Spleen (tissue), 11 donors: ENCODE results near the gene POFUT1. TPM values are rescaled to one million over a fixed set of nuclear protein-coding genes. Genes with fewer than 3 reads are reported as not detected.
"Not testable (repeated sequence)": the region's sequence is repeated elsewhere in the genome, so short reads cannot be mapped to it uniquely, and the experiment has no call there.

ENCODE experiments used
- DNase-seq: peaks from one replicate; pipeline ENCODE4 v3.0.0-alpha.2; 2020
- H3K27ac ChIP-seq, 8 donors: fragments of 200-600 bp; sonication (generic) in 7 of 8; 1 replicate in 4 of 8; 2 replicates in 4 of 8; pipeline versions ENCODE4 v1.5.0 to v1.8.0; 2016 to 2021; ENCODE audit warnings: inconsistent platforms in 4 of 8, mild to moderate bottlenecking in 4 of 8, moderate library complexity in 1 of 8
- H3K27me3 ChIP-seq, 7 donors: fragments of 200-600 bp; sonication (generic) in 6 of 7; replicated peaks in 1 of 7; 1 replicate in 4 of 7; 2 replicates in 3 of 7; pipeline versions ENCODE4 v1.5.0 to v1.8.0; 2016 to 2021; ENCODE audit warnings: inconsistent platforms in 3 of 7, mild to moderate bottlenecking in 1 of 7
- H3K36me3 ChIP-seq, 6 donors: fragments of 200-600 bp; sonication (generic) in 5 of 6; 1 replicate in 4 of 6; 2 replicates in 2 of 6; pipeline versions ENCODE4 v1.5.0 to v1.8.0; 2016 to 2021; ENCODE audit warnings: inconsistent platforms in 2 of 6
- H3K4me1 ChIP-seq, 6 donors: fragments of 200-600 bp; sonication (generic) in 5 of 6; 1 replicate in 3 of 6; 2 replicates in 3 of 6; pipeline versions ENCODE4 v1.5.0 to v1.8.0; 2016 to 2021; ENCODE audit warnings: inconsistent platforms in 3 of 6
- H3K4me3 ChIP-seq, 8 donors: fragments of 200-600 bp; sonication (generic) in 7 of 8; 1 replicate in 4 of 8; 2 replicates in 4 of 8; pipeline versions ENCODE4 v1.5.0 to v1.8.0; 2016 to 2021; ENCODE audit warnings: inconsistent platforms in 4 of 8, mild to moderate bottlenecking in 4 of 8, moderate library complexity in 2 of 8
- H3K9me3 ChIP-seq, 8 donors: fragments of 200-600 bp; sonication (generic) in 7 of 8; 1 replicate in 4 of 8; 2 replicates in 4 of 8; pipeline versions ENCODE4 v1.5.0 to v1.8.0; 2016 to 2021; ENCODE audit warnings: inconsistent platforms in 4 of 8
- POLR2A ChIP-seq, 3 donors: fragments of 450-650 bp; IDR thresholded peaks; one replicate each; pipeline ENCODE4 v1.5.1; 2017; ENCODE audit warnings: antibody characterized with exemption in 3 of 3, mild to moderate bottlenecking in 1 of 3
- POLR2AphosphoS5 ChIP-seq, 3 donors: sonication (generic); formaldehyde crosslinking; IDR thresholded peaks; one replicate each; pipeline ENCODE4 v1.5.1; 2017; ENCODE audit warnings: antibody characterized with exemption in 3 of 3
- WGBS, 5 donors: extraction: QIAGEN DNeasy Blood & Tissue Kit in 3 of 5; methylation state at CpG; one replicate each; pipeline versions ENCODE4 v1.1.5 to v1.1.7; 2013 to 2018; 5-methylcytosine and 5-hydroxymethylcytosine counted together
- intact Hi-C: fragments of 100-400 bp; cut with DNase I; formaldehyde crosslinking; loops from one replicate; pipeline ENCODE4 v1.15.0; 2023; ENCODE audit warnings: low total_unique reads
- polyA plus RNA-seq, 3 donors: library from polyadenylated mRNA; stranded (reverse); fragments of 200-250 nt; gene quantifications; one replicate each; pipeline ENCODE4 v1.2.1, GENCODE V29; 2013
- total RNA-seq, 7 donors: library from RNA; depleted of rRNA in 3 of 7; stranded (reverse); fragments of >200 nt in 3 of 7; fragmentation: NEBNext Ultra II Directional in 4 of 7; extraction: Animal tissue kit (Norgen Biotek cat#: 25700) in 4 of 7; gene quantifications; one replicate each; pipeline versions ENCODE4 v1.1.0 to v1.2.1, GENCODE V29; 2016 to 2021
- TF ChIP-seq, protein P1 (sequence below), 11 experiments: fragments of 200-600 bp in 7 of 11; fragments of 450-650 bp in 4 of 11; sonication (generic) in 4 of 11; IDR thresholded peaks in 8 of 11; conservative IDR thresholded peaks in 3 of 11; 1 replicate in 7 of 11; 2 replicates in 4 of 11; pipeline versions ENCODE4 v1.4.0 to v1.8.0; 2016 to 2021; ENCODE audit warnings: antibody characterized with exemption in 11 of 11, inconsistent platforms in 4 of 11, mild to moderate bottlenecking in 1 of 11
- donor health status: healthy with polysubstance abuse.
- donor health status: DM: no; HTN: no; CAD: no; lungs with moderate emphysema.
- donor health status: DM: no; HTN: no; CAD: no.
- donor health status: Bipolar disorder and iron deficiency.
- donor health status: healthy.
- donor health status: DM: no; HTN: no; CAD: no.
- donor health status: DM: yes; HTN: yes; CAD: no.

POFUT1 gene
- total and polyA plus RNA-seq, 10 donors, result 3.8 to 26.3 (median 21.0) TPM

DNA sequence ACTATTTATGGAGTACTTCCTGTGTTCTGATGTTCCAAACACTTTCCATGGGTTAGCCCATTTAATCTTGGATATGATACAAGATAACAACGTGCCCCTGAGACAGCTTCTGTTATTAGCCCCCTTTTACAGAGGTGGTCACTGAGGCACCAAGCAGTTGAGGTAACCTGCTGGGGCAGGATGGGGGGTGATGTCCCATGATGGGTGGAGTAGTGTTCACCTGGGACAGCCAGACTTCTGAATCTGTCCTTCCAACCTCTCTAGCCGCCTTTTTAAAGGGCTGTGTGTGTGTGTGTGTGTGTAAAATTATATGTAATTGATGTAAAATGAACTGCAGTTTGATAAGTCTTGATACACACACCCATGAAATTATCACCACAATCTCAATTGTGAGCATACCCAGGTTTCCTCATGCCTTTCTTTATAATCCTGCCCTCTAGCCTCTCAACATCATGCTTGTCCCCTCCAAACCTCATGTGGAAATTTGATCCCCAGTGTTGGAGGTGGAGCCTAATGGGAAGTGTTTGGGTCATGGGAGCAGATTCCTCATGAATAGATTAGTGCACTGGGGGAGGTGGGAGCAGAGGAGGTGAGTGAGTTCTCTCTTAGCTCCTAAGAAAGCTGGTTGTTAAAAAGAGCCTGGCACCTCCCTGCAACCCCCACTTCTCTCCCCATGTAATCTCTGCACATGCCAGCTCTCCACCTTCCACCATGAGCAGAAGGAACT, 39.3 kb upstream of the POFUT1 start:
- H3K36me3 ChIP-seq, result peaks cover 0 to 45% (median 34%) of the 10 kb centered on the region in 6 donors
- TF ChIP-seq POLR2A (IDR thresholded peaks at IDR 0.05), result no peak
- TF ChIP-seq, protein P1, sequence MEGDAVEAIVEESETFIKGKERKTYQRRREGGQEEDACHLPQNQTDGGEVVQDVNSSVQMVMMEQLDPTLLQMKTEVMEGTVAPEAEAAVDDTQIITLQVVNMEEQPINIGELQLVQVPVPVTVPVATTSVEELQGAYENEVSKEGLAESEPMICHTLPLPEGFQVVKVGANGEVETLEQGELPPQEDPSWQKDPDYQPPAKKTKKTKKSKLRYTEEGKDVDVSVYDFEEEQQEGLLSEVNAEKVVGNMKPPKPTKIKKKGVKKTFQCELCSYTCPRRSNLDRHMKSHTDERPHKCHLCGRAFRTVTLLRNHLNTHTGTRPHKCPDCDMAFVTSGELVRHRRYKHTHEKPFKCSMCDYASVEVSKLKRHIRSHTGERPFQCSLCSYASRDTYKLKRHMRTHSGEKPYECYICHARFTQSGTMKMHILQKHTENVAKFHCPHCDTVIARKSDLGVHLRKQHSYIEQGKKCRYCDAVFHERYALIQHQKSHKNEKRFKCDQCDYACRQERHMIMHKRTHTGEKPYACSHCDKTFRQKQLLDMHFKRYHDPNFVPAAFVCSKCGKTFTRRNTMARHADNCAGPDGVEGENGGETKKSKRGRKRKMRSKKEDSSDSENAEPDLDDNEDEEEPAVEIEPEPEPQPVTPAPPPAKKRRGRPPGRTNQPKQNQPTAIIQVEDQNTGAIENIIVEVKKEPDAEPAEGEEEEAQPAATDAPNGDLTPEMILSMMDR (IDR thresholded peaks at IDR 0.05 in 8 of 11, conservative IDR thresholded peaks at IDR 0.05 in 3 of 11), result no peak
- TF ChIP-seq POLR2AphosphoS5 (IDR thresholded peaks at IDR 0.05), result no peak
- peaks cover 0 to 9% (median 0%) of the 10 kb centered on the region in 6 donors for H3K4me1 ChIP-seq
- WGBS, 5 donors, result 82 to 90% (median 84%) methylated on average over 2 of the region's 2 CpGs
- no peak overlapping the region for H3K27ac ChIP-seq
- intact Hi-C loops, result no loop called here
- H3K27me3 ChIP-seq, result no peaks in the 10 kb centered on the region
- H3K4me3 ChIP-seq, result no peak overlapping the region
- H3K9me3 ChIP-seq, result no peaks in the 10 kb centered on the region
- peak; percentile 10 for DNase-seq

DNA sequence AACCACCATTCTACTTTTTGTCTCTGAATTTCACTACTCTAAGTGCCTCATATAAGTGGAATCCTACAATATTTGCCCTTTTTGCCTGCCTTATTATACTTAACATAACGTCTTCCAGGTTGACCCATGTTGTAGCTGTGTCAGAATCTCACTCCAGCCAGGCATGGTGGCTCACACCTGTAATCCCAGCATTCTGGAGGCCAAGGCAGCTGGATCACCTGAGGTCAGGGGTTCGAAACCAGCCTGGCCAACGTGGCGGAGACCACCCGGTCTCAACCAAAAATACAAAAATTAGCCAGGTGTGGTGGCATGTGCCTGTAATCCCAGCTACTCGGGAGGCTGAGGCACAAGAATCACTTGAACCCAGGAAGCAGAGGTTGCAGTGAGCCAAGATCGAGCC, 30.0 kb upstream of the POFUT1 start:
- H3K36me3 ChIP-seq, intact Hi-C loops, H3K4me1 ChIP-seq, H3K27me3 ChIP-seq, H3K27ac ChIP-seq, H3K4me3 ChIP-seq, H3K9me3 ChIP-seq: not testable (repeated sequence)
- peak; percentile 34 for DNase-seq
- WGBS, 5 donors, result 90 to 95% (median 92%) methylated on average over 7 of the region's 7 CpGs

DNA sequence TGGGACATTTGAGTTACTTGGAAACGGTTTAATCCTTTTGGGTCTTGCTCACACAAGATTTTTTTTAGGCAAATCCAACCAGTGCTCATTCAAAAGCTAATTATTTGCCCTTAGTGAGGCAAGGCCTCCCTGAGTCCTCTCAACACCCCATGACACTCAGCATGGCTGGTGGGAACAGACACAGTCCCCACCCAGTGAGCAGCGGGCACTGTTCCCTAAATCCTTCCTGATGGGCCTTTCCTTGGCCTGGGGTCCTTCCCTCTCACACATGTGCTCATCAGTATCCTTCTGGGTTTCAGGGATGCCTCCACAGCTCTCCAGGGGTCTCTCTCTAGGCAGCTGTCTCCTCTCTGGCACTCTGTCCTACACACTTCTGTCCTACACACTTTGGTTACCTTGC, 28.2 kb upstream of the POFUT1 start:
- Histone ChIP-seq H3K4me3 (no peak overlapping the region), H3K27ac (no peak overlapping the region), H3K4me1 (no peaks in the 10 kb centered on the region), H3K27me3 (no peaks in the 10 kb centered on the region), H3K36me3 (no peaks in the 10 kb centered on the region), H3K9me3 (no peaks in the 10 kb centered on the region)
- intact Hi-C loops, result no loop called here
- TF ChIP-seq, protein P1 (IDR thresholded peaks at IDR 0.05 in 8 of 11, conservative IDR thresholded peaks at IDR 0.05 in 3 of 11), result no peak
- TF ChIP-seq POLR2AphosphoS5 (IDR thresholded peaks at IDR 0.05) (no peak), POLR2A (IDR thresholded peaks at IDR 0.05) (no peak)
- no peak for DNase-seq
- WGBS, 5 donors, result 87 to 97% (median 96%) methylated on average over 2 of the region's 2 CpGs

DNA sequence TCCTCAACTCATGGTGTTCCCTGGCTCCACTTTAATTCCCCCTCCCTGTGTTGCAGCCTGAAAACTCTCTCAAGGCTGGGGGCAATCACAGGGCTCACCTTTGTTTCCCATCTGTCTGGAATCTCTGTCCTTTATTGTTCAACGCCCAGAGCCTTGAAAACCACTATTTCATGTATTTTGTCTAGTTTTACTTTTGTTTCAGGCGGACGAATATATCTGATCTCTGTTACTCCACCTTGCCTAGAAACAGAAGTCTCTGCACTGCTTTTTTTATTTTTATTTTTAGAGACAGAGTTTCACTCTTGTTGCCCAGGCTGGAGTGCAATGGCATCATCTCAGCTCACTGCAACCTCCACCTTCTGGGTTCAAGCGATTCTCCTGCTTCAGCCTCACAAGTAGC, 27.7 kb upstream of the POFUT1 start:
- Histone ChIP-seq H3K9me3 (no peaks in the 10 kb centered on the region), H3K4me1 (no peaks in the 10 kb centered on the region), H3K27ac (no peak overlapping the region), H3K36me3 (no peaks in the 10 kb centered on the region), H3K4me3 (no peak overlapping the region), H3K27me3 (no peaks in the 10 kb centered on the region)
- no peak for TF ChIP-seq POLR2A (IDR thresholded peaks at IDR 0.05)
- TF ChIP-seq, protein P1 (IDR thresholded peaks at IDR 0.05 in 8 of 11, conservative IDR thresholded peaks at IDR 0.05 in 3 of 11), result no peak
- TF ChIP-seq POLR2AphosphoS5 (IDR thresholded peaks at IDR 0.05), result no peak
- no peak for DNase-seq
- WGBS, 5 donors, result 87 to 96% (median 91%) methylated on average over 4 of the region's 4 CpGs
- intact Hi-C loops, result no loop called here
